ENCODE results near the gene CHST4.

- TF ChIP-seq CTCF (conservative IDR thresholded peaks at IDR 0.05 in 1 of 2, IDR thresholded peaks at IDR 0.05 in 1 of 2; ENCODE audit: extremely low read depth in 1 of 2, insufficient read depth in 1 of 2, low read depth in 1 of 2, low read length in 2 of 2): no peak
- TF ChIP-seq EZH2 (IDR thresholded peaks at IDR 0.05; ENCODE audit: borderline replicate concordance, low read length): no peak
Measured at GRCh38 chr16:71489122-71489521, 37.1 kb upstream of the CHST4 start, which contains the start of gene ZNF19.

Measured in mammary epithelial cell (primary cell).